GM11168 (cell line): ENCODE results near the gene VARS1.

Source experiments
- in situ Hi-C: fragments of 300-500 bp; cut with MboI; formaldehyde crosslinking; loops from one replicate; pipeline ENCODE4 v1.12.0; 2022; ENCODE audit warnings: low sequenced_read_pairs; ENCODE audit not compliant: unreplicated experiment

VARS1 gene

GRCh38 chr6:31795616-31796298, at the start of gene VARS1:
VARS1 (minus strand) TSS chr6:31795752; CDS start chr6:31795217, 535 bp downstream.
- in situ Hi-C loops: no loop called here

DNA sequence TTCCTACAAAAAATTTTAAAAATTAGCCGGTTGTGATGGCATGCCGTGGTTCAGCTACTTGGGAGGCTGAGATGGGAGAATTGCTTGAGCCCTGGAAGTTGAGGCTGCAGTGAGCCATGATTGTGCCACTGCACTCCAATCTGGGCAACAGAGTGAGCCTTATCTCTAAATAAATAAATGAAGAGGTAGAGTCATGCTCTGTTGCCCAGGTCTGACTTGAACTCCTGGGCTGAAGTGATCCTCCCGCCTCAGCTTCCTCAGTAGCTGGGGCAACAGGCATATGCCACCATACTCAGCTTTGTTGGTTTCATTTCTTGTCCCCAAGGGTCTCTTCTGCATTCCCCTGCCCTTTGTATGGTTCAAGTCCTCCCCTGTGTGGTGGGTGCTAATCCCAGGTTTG, 49.0 kb upstream of the VARS1 start:
- in situ Hi-C loops: no loop called here

- in situ Hi-C loops: no loop called here
Measured at GRCh38 chr6:31842053-31842452, 46.5 kb upstream of the VARS1 start.

- in situ Hi-C loops: loop anchor here (5.0 to 10.0 kb wide), 2 partner anchors 33 to 105 kb away; partner anchors contain the start of gene CLIC1
Measured at GRCh38 chr6:31839779-31840126, 44.2 kb upstream of the VARS1 start.

DNA sequence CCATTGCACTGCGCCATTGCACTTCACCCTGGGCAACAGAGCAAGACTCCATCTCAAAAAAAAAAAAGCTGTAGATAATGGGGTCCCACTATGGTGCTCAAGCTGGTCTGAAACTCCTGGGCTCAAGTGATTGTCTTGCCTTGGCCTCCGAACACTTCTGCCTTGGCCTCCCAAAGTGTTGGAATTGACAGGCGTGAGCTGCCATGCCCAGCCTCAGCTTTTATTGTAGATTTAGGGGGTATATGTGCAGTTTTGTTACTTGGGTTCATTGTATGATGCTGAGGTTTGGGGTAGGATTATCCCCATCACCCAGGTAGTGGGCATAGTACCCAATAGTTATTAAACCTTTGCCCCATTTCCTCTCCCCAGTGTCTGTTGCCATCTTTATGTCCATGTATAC, 43.4 kb upstream of the VARS1 start:
- in situ Hi-C loops: loop anchor here (5.0 to 10.0 kb wide), 2 partner anchors 33 to 104 kb away; partner anchors contain the start of gene CLIC1

DNA sequence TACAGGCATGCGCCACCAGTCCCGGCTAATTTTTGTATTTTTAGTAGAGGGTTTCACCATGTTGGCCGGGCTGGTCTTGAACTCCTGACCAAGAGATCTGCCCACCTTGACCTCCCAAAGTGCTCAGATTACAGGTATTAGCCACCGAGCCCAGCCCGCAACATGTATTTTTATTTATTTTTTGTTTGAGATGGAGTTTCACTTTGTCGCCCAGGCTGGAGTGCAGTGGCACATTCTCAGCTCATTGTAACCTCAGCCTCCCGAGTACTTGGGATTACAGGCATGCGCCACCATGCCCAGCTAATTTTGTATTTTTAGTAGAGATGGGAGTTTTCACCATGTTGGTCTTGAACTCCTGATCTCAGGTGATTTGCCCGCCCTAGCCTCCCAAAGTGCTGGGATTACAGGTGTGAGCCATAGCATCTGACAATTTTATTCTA, 42.6 kb upstream of the VARS1 start:
- in situ Hi-C loops: loop anchor here (5.0 to 10.0 kb wide), 2 partner anchors 34 to 103 kb away; partner anchors contain the start of gene CLIC1

- in situ Hi-C loops: loop anchor here (5.0 to 10.0 kb wide), 2 partner anchors 35 to 103 kb away; partner anchors contain the start of gene CLIC1
Measured at GRCh38 chr6:31837369-31838113, 42.0 kb upstream of the VARS1 start.

DNA sequence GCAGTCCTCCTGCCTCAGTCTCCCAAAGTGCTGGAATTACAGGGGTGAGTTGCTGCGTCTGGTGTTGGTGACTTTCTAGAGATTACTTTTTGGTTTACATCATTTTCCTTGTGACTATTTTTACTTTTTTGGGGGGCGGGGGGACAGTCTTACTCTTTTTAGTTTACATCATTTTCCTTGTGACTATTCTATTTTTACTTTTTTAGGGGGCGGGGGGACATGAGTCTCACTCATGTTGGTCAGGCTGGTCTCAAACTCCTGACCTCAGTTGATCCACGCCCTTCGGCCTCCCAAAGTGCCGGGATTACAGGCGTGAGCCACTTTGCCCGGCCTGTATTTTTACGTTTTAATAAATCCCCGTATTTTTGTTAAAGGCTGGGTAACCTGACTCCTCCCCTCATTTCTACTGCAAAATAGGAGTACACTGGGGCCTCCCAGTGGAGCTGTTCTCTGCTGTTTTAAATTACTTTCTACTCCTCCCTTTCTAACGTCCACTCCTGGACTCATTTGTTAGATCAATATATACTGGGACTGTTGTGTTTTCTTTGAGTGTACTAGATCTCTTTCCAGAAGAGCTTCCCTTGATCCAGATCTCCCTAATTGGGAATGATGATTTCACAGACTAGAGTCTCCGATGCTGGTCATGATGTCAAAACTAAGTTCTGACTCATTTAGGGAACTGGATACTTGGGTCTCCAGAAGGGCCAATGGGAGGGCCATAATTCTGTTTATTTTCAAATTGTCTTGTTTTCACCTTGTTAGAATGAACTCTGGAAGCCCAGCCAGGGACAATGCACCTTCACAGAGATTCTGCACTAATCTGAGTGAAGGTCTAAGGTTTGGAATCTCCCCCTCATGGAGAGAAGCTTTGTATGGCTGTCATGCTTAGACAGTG, 41.2 kb upstream of the VARS1 start:
- in situ Hi-C loops: loop anchor here (5.0 to 10.0 kb wide), 2 partner anchors 36 to 102 kb away; partner anchors contain the start of gene CLIC1

GRCh38 chr6:31836047-31836473, 40.5 kb upstream of the VARS1 start:
- in situ Hi-C loops: loop anchor here (5.0 to 10.0 kb wide), 2 partner anchors 36 to 101 kb away; partner anchors contain the start of gene CLIC1

GRCh38 chr6:31834367-31835250, 39.1 kb upstream of the VARS1 start:
- in situ Hi-C loops: loop anchor here (5.0 to 10.0 kb wide), 2 partner anchors 38 to 100 kb away; partner anchors contain the start of gene CLIC1

DNA sequence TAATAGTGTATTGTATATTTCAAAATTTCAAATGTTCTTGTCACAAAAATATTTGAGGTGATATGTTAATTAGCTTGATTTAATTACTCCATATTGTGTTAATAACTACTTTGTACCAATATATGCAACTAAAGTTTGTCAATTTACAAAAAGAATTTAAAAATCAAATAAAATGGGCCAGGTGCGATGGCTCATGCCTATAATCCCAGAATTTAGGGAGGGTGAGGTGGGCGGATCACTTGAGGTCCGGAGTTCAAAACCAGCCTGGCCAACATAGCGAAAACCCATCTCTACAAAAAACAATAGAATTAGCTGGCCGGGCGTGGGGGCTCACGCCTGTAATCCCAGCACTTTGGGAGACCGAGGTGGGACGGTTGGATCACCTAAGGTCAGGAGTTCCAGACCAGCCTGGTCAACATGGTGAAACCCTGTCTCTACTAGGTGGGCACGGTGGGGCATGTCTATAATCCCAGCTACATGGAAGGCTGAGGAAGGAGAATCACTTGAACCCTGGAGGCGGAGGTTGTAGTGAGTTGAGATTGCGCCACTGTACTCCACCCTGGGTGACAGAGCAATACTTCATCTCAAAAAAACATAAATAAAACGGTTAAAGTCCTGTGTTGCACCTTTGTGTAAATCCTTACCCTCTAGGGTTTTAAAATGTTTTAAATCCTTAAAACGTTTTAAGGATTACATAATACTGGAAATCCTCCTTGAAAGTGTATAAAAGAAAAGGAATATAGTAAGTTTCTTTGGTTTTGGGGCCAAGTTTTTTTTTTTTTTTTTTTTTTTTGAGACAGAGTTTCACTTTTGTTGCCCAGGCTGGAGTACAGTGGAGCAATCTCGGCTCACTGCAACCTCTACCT, 36.0 kb upstream of the VARS1 start:
- in situ Hi-C loops: loop anchor here (10.0 kb wide), 1 partner anchor 97 kb away; the partner anchor contains the start of gene CLIC1

DNA sequence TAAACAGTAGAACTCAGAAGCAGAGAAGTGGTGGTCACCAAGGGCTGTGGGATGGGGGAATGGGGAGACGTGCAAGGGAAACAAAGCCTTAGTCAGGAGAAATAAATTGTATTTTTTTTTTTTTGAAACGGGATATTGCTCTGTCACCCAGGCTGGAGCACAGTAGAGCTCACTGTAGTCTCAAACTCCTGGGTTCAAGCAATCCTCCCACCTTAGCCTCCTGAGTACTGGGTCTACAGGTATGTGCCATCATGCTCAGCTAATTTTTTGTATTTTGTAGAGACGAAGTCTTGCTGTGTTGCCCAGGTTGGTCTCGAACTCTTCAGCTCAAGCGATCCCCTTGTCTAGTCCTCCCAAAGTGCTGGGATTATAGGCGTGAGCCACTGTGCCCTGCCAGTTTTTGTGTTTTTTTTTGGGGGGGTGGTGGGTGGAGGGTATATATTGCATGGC, 35.4 kb upstream of the VARS1 start:
- in situ Hi-C loops: loop anchor here (10.0 kb wide), 1 partner anchor 96 kb away; the partner anchor contains the start of gene CLIC1

- in situ Hi-C loops: loop anchor here (10.0 kb wide), 1 partner anchor 95 kb away; the partner anchor contains the start of gene CLIC1
Measured at GRCh38 chr6:31829633-31830283, 34.2 kb upstream of the VARS1 start.

DNA sequence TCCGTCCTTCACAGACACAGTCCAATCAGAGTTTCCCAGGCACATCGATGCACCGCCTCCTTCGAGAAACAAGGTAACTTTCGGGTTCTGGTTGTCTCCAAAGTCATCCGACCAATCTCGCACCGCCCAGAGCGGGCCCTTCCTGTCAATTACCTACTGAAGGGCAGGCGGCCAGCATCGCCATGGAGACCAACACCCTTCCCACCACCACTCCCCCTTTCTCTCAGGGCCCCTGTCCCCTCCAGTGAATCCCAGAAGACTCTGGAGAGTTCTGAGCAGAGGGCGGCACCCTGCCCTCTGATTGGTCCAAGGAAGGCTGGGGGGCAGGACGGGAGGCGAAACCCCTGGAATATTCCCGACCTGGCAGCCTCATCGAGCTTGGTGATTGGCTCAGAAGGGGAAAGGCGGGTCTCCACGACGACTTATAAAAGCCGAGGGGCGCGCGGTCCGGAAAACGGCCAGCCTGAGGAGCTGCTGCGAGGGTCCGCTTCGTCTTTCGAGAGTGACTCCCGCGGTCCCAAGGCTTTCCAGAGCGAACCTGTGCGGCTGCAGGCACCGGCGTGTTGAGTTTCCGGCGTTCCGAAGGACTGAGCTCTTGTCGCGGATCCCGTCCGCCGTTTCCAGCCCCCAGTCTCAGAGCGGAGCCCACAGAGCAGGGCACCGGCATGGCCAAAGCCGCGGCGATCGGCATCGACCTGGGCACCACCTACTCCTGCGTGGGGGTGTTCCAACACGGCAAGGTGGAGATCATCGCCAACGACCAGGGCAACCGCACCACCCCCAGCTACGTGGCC, 31.9 kb upstream of the VARS1 start, which contains the start of gene HSPA1B:
TSS of gene HSPA1B (plus strand) at position 453 of the 794 bp plus-strand sequence. CDS start at position 666, 213 bp downstream.
- in situ Hi-C loops: no loop called here

DNA sequence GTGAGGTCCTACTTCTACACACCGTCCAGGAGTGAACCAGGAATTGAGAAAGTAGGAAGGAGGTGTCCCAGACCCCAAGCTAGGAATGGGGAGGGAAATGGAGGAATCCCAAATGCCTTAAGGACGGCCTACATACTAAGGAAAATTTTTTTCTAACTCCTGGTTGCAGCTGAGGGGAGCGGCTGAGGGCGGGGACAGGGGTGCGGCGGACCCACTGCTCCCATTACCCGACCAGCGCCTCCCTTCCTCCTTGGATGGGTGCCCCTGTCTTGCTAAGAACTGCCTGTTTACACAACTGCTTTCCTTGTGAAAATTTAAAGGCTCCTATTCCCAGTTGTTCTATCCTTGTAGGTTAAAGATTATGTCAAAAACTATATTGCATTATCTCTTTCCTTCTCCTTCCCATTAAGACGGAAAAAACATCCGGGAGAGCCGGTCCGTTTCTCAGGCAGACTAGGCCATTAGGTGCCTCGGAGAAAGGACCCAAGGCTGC, 31.3 kb upstream of the VARS1 start:
- in situ Hi-C loops: no loop called here

GRCh38 chr6:31825553-31825952, 30.0 kb upstream of the VARS1 start:
- in situ Hi-C loops: no loop called here
